Aorta (tissue), 5 donors: Measurements from ENCODE around the gene SLC2A1. TPM values are rescaled to one million over a fixed set of nuclear protein-coding genes. Genes with fewer than 3 reads are reported as not detected.

Experiments
- ATAC-seq: fragments of 200-7000 bp; cut with Tn5 transposase; one replicate; pipeline ENCODE4 v1.9.1; 2022; ENCODE audit warnings: moderate library complexity; ENCODE audit not compliant: low FRiP score
- DNase-seq, 2 donors: peaks; one replicate each; pipeline ENCODE4 v3.0.0-alpha.2; 2020
- H3K27ac ChIP-seq, 2 donors: one replicate each; pipeline ENCODE4 v1.5.1; 2013; ENCODE audit warnings: low read length in 2 of 2, mild to moderate bottlenecking in 2 of 2, moderate library complexity in 2 of 2, control low read depth in 1 of 2, inconsistent platforms in 1 of 2, low read depth in 1 of 2
- H3K27me3 ChIP-seq, 2 donors: one replicate each; pipeline ENCODE4 v1.6.1; 2013; ENCODE audit warnings: control low read depth in 1 of 2, low read length in 1 of 2, mild to moderate bottlenecking in 1 of 2, moderate library complexity in 1 of 2; ENCODE audit not compliant: insufficient read depth in 2 of 2, control insufficient read depth in 1 of 2
- H3K36me3 ChIP-seq, 2 donors: one replicate each; pipeline ENCODE4 v1.6.1; 2013; ENCODE audit warnings: control low read depth in 1 of 2, low read length in 1 of 2, mild to moderate bottlenecking in 1 of 2; ENCODE audit not compliant: insufficient read depth in 2 of 2, control insufficient read depth in 1 of 2
- H3K4me1 ChIP-seq, 2 donors: one replicate each; pipeline ENCODE4 v1.6.1; 2013; ENCODE audit warnings: low read length in 2 of 2, control low read depth in 1 of 2, mild to moderate bottlenecking in 1 of 2, moderate library complexity in 1 of 2; ENCODE audit not compliant: insufficient read depth in 2 of 2, control insufficient read depth in 1 of 2
- H3K4me3 ChIP-seq, 2 donors: one replicate each; pipeline ENCODE4 v1.5.1; 2013; ENCODE audit warnings: low read length in 2 of 2, control low read depth in 1 of 2, mild to moderate bottlenecking in 1 of 2
- H3K9me3 ChIP-seq: one replicate; pipeline ENCODE4 v1.6.1; 2013; ENCODE audit warnings: mild to moderate bottlenecking, low read length; ENCODE audit not compliant: control insufficient read depth
- WGBS, 2 donors: extraction: QIAGEN DNeasy Blood & Tissue Kit; methylation state at CpG; one replicate each; pipeline ENCODE4 v1.1.7; 2013; 5-methylcytosine and 5-hydroxymethylcytosine counted together
- intact Hi-C, 2 donors: fragments of 100-400 bp; cut with DNase I; formaldehyde crosslinking; loops; one replicate each; pipeline versions ENCODE4 v1.14.2 to v1.15.0; 2022
- polyA plus RNA-seq, 2 donors: library from polyadenylated mRNA; stranded (reverse); fragments of 200-250 nt; gene quantifications; one replicate each; pipeline ENCODE4 v1.2.3, GENCODE V29; 2013
- total RNA-seq, 2 donors: library from RNA; stranded (reverse); fragmentation: NEBNext Ultra II Directional; extraction: Animal tissue kit (Norgen Biotek cat#: 25700); gene quantifications; one replicate each; pipeline ENCODE4 v1.2.1, GENCODE V29; 2021
- donor health status: healthy with polysubstance abuse.
- donor health status: Bipolar disorder and iron deficiency.
- donor health status: DM: no; HTN: no; CAD: no.
- donor health status: DM: no; HTN: no; CAD: no.
- donor health status: DM: yes; HTN: yes; CAD: no.

The SLC2A1 gene
- total and polyA plus RNA-seq, 4 donors, result 6.4 to 124 (median 49.6) TPM

GRCh38 chr1:42974767-42975437 is 16.2 kb upstream of the SLC2A1 start:
- H3K4me3 ChIP-seq, result no peak overlapping the region
- ATAC-seq (no peak), DNase-seq (no peak)
- intact Hi-C loops, result no loop called here
- H3K9me3 ChIP-seq, result no peaks in the 10 kb centered on the region
- no peaks in the 10 kb centered on the region for H3K27me3 ChIP-seq
- no peak overlapping the region for H3K27ac ChIP-seq
- H3K36me3 ChIP-seq, result peaks cover 2 to 4% of the 10 kb centered on the region in 2 donors
- H3K4me1 ChIP-seq, result no peaks in the 10 kb centered on the region
- 80% methylated on average over 3 of the region's 3 CpGs for WGBS, 2 donors

GRCh38 chr1:42973799-42974198 is 15.1 kb upstream of the SLC2A1 start:
- H3K9me3 ChIP-seq, result no peaks in the 10 kb centered on the region
- no peak overlapping the region for H3K27ac ChIP-seq
- intact Hi-C loops, result no loop called here
- H3K36me3 ChIP-seq, result peaks cover 2 to 3% of the 10 kb centered on the region in 2 donors
- ATAC-seq, result no peak
- H3K4me1 ChIP-seq, result no peaks in the 10 kb centered on the region
- H3K4me3 ChIP-seq, result no peak overlapping the region
- 94 to 96% methylated on average over 3 of the region's 3 CpGs for WGBS, 2 donors
- no peaks in the 10 kb centered on the region for H3K27me3 ChIP-seq
- DNase-seq, result no peak

- Histone ChIP-seq H3K4me1 (no peaks in the 10 kb centered on the region), H3K36me3 (peaks cover 2 to 3% of the 10 kb centered on the region in 2 donors), H3K27ac (no peak overlapping the region), H3K4me3 (no peak overlapping the region), H3K27me3 (no peaks in the 10 kb centered on the region), H3K9me3 (no peaks in the 10 kb centered on the region)
- DNase-seq (no peak), ATAC-seq (peak; percentile 22)
- WGBS, 2 donors, result 77 to 86% methylated on average over 11 of the region's 11 CpGs
- intact Hi-C loops, result no loop called here
These were observed 14.6 kb upstream of the SLC2A1 start for GRCh38 chr1:42973286-42973685.

GRCh38 chr1:42971841-42972291 is 13.2 kb upstream of the SLC2A1 start:
- no peak overlapping the region for H3K27ac ChIP-seq
- DNase-seq (no peak), ATAC-seq (no peak)
- intact Hi-C loops, result no loop called here
- H3K4me3 ChIP-seq, result no peak overlapping the region
- H3K9me3 ChIP-seq, result no peaks in the 10 kb centered on the region
- H3K27me3 ChIP-seq, result no peaks in the 10 kb centered on the region
- WGBS, 2 donors, result 87 to 92% methylated on average over 4 of the region's 4 CpGs
- peaks cover 2 to 3% of the 10 kb centered on the region in 2 donors for H3K36me3 ChIP-seq
- H3K4me1 ChIP-seq, result no peaks in the 10 kb centered on the region

- intact Hi-C loops, result no loop called here
- DNase-seq, result no peak
- H3K27ac ChIP-seq, result no peak overlapping the region
- peaks cover 2 to 3% of the 10 kb centered on the region in 2 donors for H3K36me3 ChIP-seq
- WGBS, 2 donors, result 91 to 92% methylated on average over 4 of the region's 4 CpGs
- no peak overlapping the region for H3K4me3 ChIP-seq
- H3K4me1 ChIP-seq, result no peaks in the 10 kb centered on the region
- no peak for ATAC-seq
- no peaks in the 10 kb centered on the region for H3K9me3 ChIP-seq
- H3K27me3 ChIP-seq, result no peaks in the 10 kb centered on the region
These were observed 11.5 kb upstream of the SLC2A1 start for GRCh38 chr1:42970143-42970542.

GRCh38 chr1:42968654-42969053 is 10.0 kb upstream of the SLC2A1 start:
- H3K9me3 ChIP-seq, result no peaks in the 10 kb centered on the region
- H3K4me1 ChIP-seq, result no peaks in the 10 kb centered on the region
- H3K4me3 ChIP-seq, result no peak overlapping the region
- WGBS, 2 donors, result 85 to 89% methylated on average over 3 of the region's 3 CpGs
- H3K36me3 ChIP-seq, result peaks cover 1 to 2% of the 10 kb centered on the region in 2 donors
- DNase-seq, result peak in 1 of 2 donors; percentile 6
- ATAC-seq, result no peak
- intact Hi-C loops, result no loop called here
- no peaks in the 10 kb centered on the region for H3K27me3 ChIP-seq
- no peak overlapping the region for H3K27ac ChIP-seq

GRCh38 chr1:42966688-42967612 is 8.3 kb upstream of the SLC2A1 start:
- 52 to 57% methylated on average over 10 of the region's 10 CpGs for WGBS, 2 donors
- H3K4me1 ChIP-seq, result no peaks in the 10 kb centered on the region
- H3K27ac ChIP-seq, result no peak overlapping the region
- H3K27me3 ChIP-seq, result no peaks in the 10 kb centered on the region
- H3K36me3 ChIP-seq, result peaks cover 0 to 1% of the 10 kb centered on the region in 2 donors
- no peak overlapping the region for H3K4me3 ChIP-seq
- intact Hi-C loops, result loop anchor here in 1 of 2 donors (2.0 kb wide), 1 partner anchor 28 kb away; no protein-coding TSS in a partner anchor
- DNase-seq (peak in 1 of 2 donors; percentile 27), ATAC-seq (no peak)
- no peaks in the 10 kb centered on the region for H3K9me3 ChIP-seq

GRCh38 chr1:42965378-42965777 is 6.7 kb upstream of the SLC2A1 start:
- H3K4me3 ChIP-seq, result no peak overlapping the region
- ATAC-seq (no peak), DNase-seq (no peak)
- H3K9me3 ChIP-seq, result no peaks in the 10 kb centered on the region
- 4 to 21% methylated on average over 1 of the region's 1 CpG for WGBS, 2 donors
- H3K36me3 ChIP-seq, result peaks cover 0 to 1% of the 10 kb centered on the region in 2 donors
- no peaks in the 10 kb centered on the region for H3K27me3 ChIP-seq
- intact Hi-C loops, result no loop called here
- no peak overlapping the region for H3K27ac ChIP-seq
- H3K4me1 ChIP-seq, result no peaks in the 10 kb centered on the region
